K562 (cell line): ENCODE measurements around the gene EYA2. TPM values are rescaled to one million over a fixed set of nuclear protein-coding genes. Genes with fewer than 3 reads are reported as not detected.

Source experiments
- CBFA2T2 ChIP-seq: fragments of 450-650 bp; conservative IDR thresholded peaks from 2 replicates; pipeline ENCODE4 v1.6.1; 2017; ENCODE audit warnings: mild to moderate bottlenecking
- CBX5 ChIP-seq: IDR thresholded peaks from 2 replicates; pipeline ENCODE4 v1.6.1; 2014; ENCODE audit warnings: low read depth, borderline replicate concordance
- CEBPB ChIP-seq: fragments of 450-650 bp; IDR thresholded peaks from 2 replicates; pipeline ENCODE4 v1.6.1; 2016; ENCODE audit warnings: missing genetic modification characterization, missing compliant biosample characterization
- DEAF1 ChIP-seq: fragments of 450-650 bp; formaldehyde crosslinking; IDR thresholded peaks from 2 replicates; pipeline ENCODE4 v1.4.0; 2020; ENCODE audit warnings: mild to moderate bottlenecking, moderate library complexity
- REST ChIP-seq, 2 experiments: fragments of 450-650 bp; formaldehyde crosslinking in 1 of 2; IDR thresholded peaks; 2 replicates each; pipeline versions ENCODE4 v1.4.0 to v1.6.1; 2014 to 2020; ENCODE audit warnings: mild to moderate bottlenecking in 2 of 2, borderline replicate concordance in 1 of 2, low read depth in 1 of 2
- SMARCA5 ChIP-seq: fragments of 450-650 bp; IDR thresholded peaks from 2 replicates; pipeline ENCODE4 v1.6.1; 2016
- STAT6 ChIP-seq: sonication (generic); formaldehyde crosslinking; IDR thresholded peaks from 2 replicates; pipeline ENCODE4 v1.8.1; 2023; ENCODE audit warnings: mild to moderate bottlenecking, missing genetic modification reagents
- TFE3 ChIP-seq: fragments of 450-650 bp; formaldehyde crosslinking; IDR thresholded peaks from 2 replicates; pipeline ENCODE4 v1.4.0; 2020; ENCODE audit warnings: mild to moderate bottlenecking, mixed read lengths
- ZNF311 ChIP-seq: fragments of 250-450 bp; sonication (Bioruptor Pico); IDR thresholded peaks from 2 replicates; pipeline ENCODE4 v1.4.0; 2020; ENCODE audit warnings: mild to moderate bottlenecking, moderate library complexity
- polyA plus RNA-seq, 8 experiments: library from polyadenylated mRNA; depleted of rRNA in 4 of 8; stranded (reverse) in 5 of 8; unstranded in 3 of 8; fragments of >200 nt; fragmentation: Nextera tagmentation in 2 of 8; fragmentation: Illumina TruSeq in 1 of 8; extraction: Ambion mirVana in 2 of 8; extraction: Trizol in 1 of 8; gene quantifications; 2 replicates each; pipeline versions ENCODE4 v1.2.1 to v1.2.3, GENCODE V29; 2011 to 2014; ENCODE audit warnings: inconsistent platforms in 1 of 8, missing spikeins in 1 of 8
- total RNA-seq, 7 experiments: library from RNA; depleted of rRNA in 6 of 7; stranded (reverse); fragments of >200 nt in 6 of 7; fragmentation: Illumina TruSeq in 2 of 7; extraction: Trizol in 2 of 7; gene quantifications; 2 replicates each; pipeline versions ENCODE4 v1.2.1 to v1.2.3, GENCODE V29; 2011 to 2021; ENCODE audit warnings: low replicate concordance in 1 of 7
- TF ChIP-seq, protein P1 (sequence below): fragments of 250-450 bp; sonication (Bioruptor Pico); IDR thresholded peaks from 2 replicates; pipeline ENCODE4 v1.5.0; 2020; ENCODE audit warnings: mild to moderate bottlenecking, borderline replicate concordance

Gene EYA2
- total and polyA plus RNA-seq, 9 of the 15 experiments (the other 6 are each of a cell fraction or from before 2014, with no cell fraction given), result 0.03 TPM; not detected in 8

- TF ChIP-seq STAT6 (CRISPR knock-in tag) (no peak), CBX5 (no peak), TFE3 (peak; percentile 89), CBFA2T2 (peak; percentile 58), CEBPB (tag) (no peak), SMARCA5 (no peak), REST (IDR thresholded peaks at IDR 0.05; ENCODE audit: borderline replicate concordance) (peak; percentile 11; the same call in 1 of the 2 replicates), REST (CRISPR knock-in tag; IDR thresholded peaks at IDR 0.05; ENCODE audit: low read depth) (no peak), DEAF1 (no peak), ZNF311 (CRISPR knock-in tag) (no peak)
- TF ChIP-seq, protein P1, sequence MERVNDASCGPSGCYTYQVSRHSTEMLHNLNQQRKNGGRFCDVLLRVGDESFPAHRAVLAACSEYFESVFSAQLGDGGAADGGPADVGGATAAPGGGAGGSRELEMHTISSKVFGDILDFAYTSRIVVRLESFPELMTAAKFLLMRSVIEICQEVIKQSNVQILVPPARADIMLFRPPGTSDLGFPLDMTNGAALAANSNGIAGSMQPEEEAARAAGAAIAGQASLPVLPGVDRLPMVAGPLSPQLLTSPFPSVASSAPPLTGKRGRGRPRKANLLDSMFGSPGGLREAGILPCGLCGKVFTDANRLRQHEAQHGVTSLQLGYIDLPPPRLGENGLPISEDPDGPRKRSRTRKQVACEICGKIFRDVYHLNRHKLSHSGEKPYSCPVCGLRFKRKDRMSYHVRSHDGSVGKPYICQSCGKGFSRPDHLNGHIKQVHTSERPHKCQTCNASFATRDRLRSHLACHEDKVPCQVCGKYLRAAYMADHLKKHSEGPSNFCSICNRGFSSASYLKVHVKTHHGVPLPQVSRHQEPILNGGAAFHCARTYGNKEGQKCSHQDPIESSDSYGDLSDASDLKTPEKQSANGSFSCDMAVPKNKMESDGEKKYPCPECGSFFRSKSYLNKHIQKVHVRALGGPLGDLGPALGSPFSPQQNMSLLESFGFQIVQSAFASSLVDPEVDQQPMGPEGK (CRISPR knock-in tag), result no peak
Observed at GRCh38 chr20:47054945-47055344, 160.3 kb downstream of the EYA2 start (continued).
